ENCODE results near the gene SMC6.

- TF ChIP-seq CTCF (IDR thresholded peaks at IDR 0.05): no peak
- no peak for TF ChIP-seq POLR2A (IDR thresholded peaks at IDR 0.05)
These were observed 104.6 kb downstream of the SMC6 start for GRCh38 chr2:17649026-17649425.
